HepG2 (cell line): ENCODE measurements around the gene TBC1D20. TPM values are rescaled to one million over a fixed set of nuclear protein-coding genes. Genes with fewer than 3 reads are reported as not detected.

Experiments used
- ARNTL ChIP-seq: sonication (generic); formaldehyde crosslinking; IDR thresholded peaks from 2 replicates; pipeline ENCODE4 v1.4.0; 2020; ENCODE audit warnings: mild to moderate bottlenecking, missing genetic modification reagents
- CREB3 ChIP-seq: sonication (generic); formaldehyde crosslinking; IDR thresholded peaks from 2 replicates; pipeline ENCODE4 v1.5.0; 2020; ENCODE audit warnings: missing genetic modification reagents
- IKZF4 ChIP-seq: sonication (generic); formaldehyde crosslinking; IDR thresholded peaks from 2 replicates; pipeline ENCODE4 v1.5.1; 2020; ENCODE audit warnings: borderline replicate concordance, mild to moderate bottlenecking, low read depth, missing genetic modification reagents; ENCODE audit errors: not compliant biosample characterization
- MED13 ChIP-seq: sonication (generic); formaldehyde crosslinking; IDR thresholded peaks from 2 replicates; pipeline ENCODE4 v1.5.0; 2020; ENCODE audit warnings: missing genetic modification reagents
- MYC ChIP-seq: sonication (generic); formaldehyde crosslinking; IDR thresholded peaks from 2 replicates; pipeline ENCODE4 v1.9.0; 2021; ENCODE audit warnings: missing genetic modification reagents, borderline replicate concordance
- PAF1 ChIP-seq: IDR thresholded peaks from 2 replicates; pipeline ENCODE4 v1.6.1; 2016; ENCODE audit warnings: missing genetic modification reagents, missing compliant biosample characterization
- PBX2 ChIP-seq: IDR thresholded peaks from 2 replicates; pipeline ENCODE4 v1.6.1; 2016; ENCODE audit warnings: control low read depth
- RBM22 ChIP-seq: fragments of 200-400 bp; formaldehyde crosslinking; optimal IDR thresholded peaks from 2 replicates; pipeline ENCODE3; 2017; ENCODE audit warnings: mild to moderate bottlenecking, low read length, moderate library complexity
- SALL1 ChIP-seq: sonication (generic); formaldehyde crosslinking; IDR thresholded peaks from 2 replicates; pipeline ENCODE4 v1.8.0; 2022; ENCODE audit warnings: mild to moderate bottlenecking, missing genetic modification reagents
- SIX1 ChIP-seq: sonication (generic); formaldehyde crosslinking; IDR thresholded peaks from 2 replicates; pipeline ENCODE4 v1.4.0; 2020; ENCODE audit warnings: missing genetic modification reagents, borderline replicate concordance
- SP5 ChIP-seq: IDR thresholded peaks from 2 replicates; pipeline ENCODE4 v1.6.1; 2016; ENCODE audit warnings: low read depth, borderline replicate concordance
- THAP8 ChIP-seq: sonication (generic); formaldehyde crosslinking; IDR thresholded peaks from 2 replicates; pipeline ENCODE4 v1.5.1; 2020; ENCODE audit warnings: missing genetic modification reagents, mild to moderate bottlenecking, borderline replicate concordance
- UBTF ChIP-seq: sonication (generic); formaldehyde crosslinking; IDR thresholded peaks from 2 replicates; pipeline ENCODE4 v1.4.0; 2020; ENCODE audit warnings: mild to moderate bottlenecking, missing genetic modification reagents
- ZBTB49 ChIP-seq: sonication (generic); formaldehyde crosslinking; IDR thresholded peaks from 2 replicates; pipeline ENCODE4 v1.4.0; 2020; ENCODE audit warnings: missing genetic modification reagents, borderline replicate concordance
- ZC3H4 ChIP-seq: sonication (generic); formaldehyde crosslinking; IDR thresholded peaks from 2 replicates; pipeline ENCODE4 v1.4.0; 2020; ENCODE audit warnings: missing genetic modification reagents, borderline replicate concordance
- ZNF121 ChIP-seq: sonication (generic); formaldehyde crosslinking; IDR thresholded peaks from 2 replicates; pipeline ENCODE4 v1.5.0; 2020; ENCODE audit warnings: mild to moderate bottlenecking, missing genetic modification reagents
- ZNF160 ChIP-seq: sonication (generic); formaldehyde crosslinking; IDR thresholded peaks from 2 replicates; pipeline ENCODE4 v1.8.0; 2022; ENCODE audit warnings: mild to moderate bottlenecking, inconsistent platforms, missing genetic modification reagents
- ZNF20 ChIP-seq: sonication (generic); formaldehyde crosslinking; IDR thresholded peaks from 2 replicates; pipeline ENCODE4 v1.4.0; 2020; ENCODE audit warnings: mild to moderate bottlenecking, moderate library complexity, missing genetic modification reagents
- ZNF326 ChIP-seq: sonication (generic); formaldehyde crosslinking; IDR thresholded peaks from 2 replicates; pipeline ENCODE4 v1.4.0; 2020; ENCODE audit warnings: missing genetic modification reagents, borderline replicate concordance
- ZNF615 ChIP-seq: sonication (generic); formaldehyde crosslinking; IDR thresholded peaks from 2 replicates; pipeline ENCODE4 v1.5.0; 2020; ENCODE audit warnings: mild to moderate bottlenecking, missing genetic modification reagents, borderline replicate concordance
- ZNF737 ChIP-seq: sonication (generic); formaldehyde crosslinking; IDR thresholded peaks from 2 replicates; pipeline ENCODE4 v1.5.0; 2020; ENCODE audit warnings: missing genetic modification reagents, mild to moderate bottlenecking, borderline replicate concordance
- ZNF747 ChIP-seq: sonication (generic); formaldehyde crosslinking; IDR thresholded peaks from 2 replicates; pipeline ENCODE4 v1.8.1; 2023; ENCODE audit warnings: missing genetic modification reagents, mild to moderate bottlenecking, borderline replicate concordance
- ZNF766 ChIP-seq: sonication (generic); formaldehyde crosslinking; IDR thresholded peaks from 2 replicates; pipeline ENCODE4 v1.5.0; 2020; ENCODE audit warnings: missing genetic modification reagents, borderline replicate concordance
- ZNF792 ChIP-seq: IDR thresholded peaks from 2 replicates; pipeline ENCODE4 v1.6.1; 2016
- polyA plus RNA-seq, 8 experiments: library from polyadenylated mRNA; depleted of rRNA in 3 of 8; stranded (reverse) in 7 of 8; unstranded in 1 of 8; fragments of >200 nt; fragmentation: Illumina TruSeq in 4 of 8; extraction: Trizol in 4 of 8; gene quantifications; 2 replicates each; pipeline versions ENCODE4 v1.2.1 to v1.2.3, GENCODE V29; 2011 to 2016; ENCODE audit warnings: low read depth in 4 of 8, missing spikeins in 1 of 8, mixed read lengths in 1 of 8; ENCODE audit not compliant: insufficient read depth in 1 of 8
- total RNA-seq, 5 experiments: library from RNA; depleted of rRNA; stranded (reverse); fragments of >200 nt; fragmentation: Illumina TruSeq; extraction: Trizol; gene quantifications; 2 replicates each; pipeline ENCODE4 v1.2.3, GENCODE V29; 2016; ENCODE audit warnings: low read depth in 1 of 5

The TBC1D20 gene
- total and polyA plus RNA-seq, 2 of the 13 experiments (the other 11 are each of a cell fraction or from before 2014, with no cell fraction given): 36.6 to 47.1 TPM

- TF ChIP-seq SALL1 (CRISPR knock-in tag): peak; percentile 34; the same call in 1 of the 2 replicates
- TF ChIP-seq ZNF160: no peak
- peak; percentile 78; the same call in 1 of the 2 replicates for TF ChIP-seq ZNF747 (CRISPR knock-in tag)
- no peak for TF ChIP-seq IKZF4 (CRISPR knock-in tag)
- no peak for TF ChIP-seq ZNF766 (CRISPR knock-in tag)
- no peak for TF ChIP-seq ARNTL (CRISPR knock-in tag)
- no peak for TF ChIP-seq SP5 (CRISPR knock-in tag)
- 0 out of 2 replicates have a peak, but pooled peaks have one; percentile 26 for TF ChIP-seq MYC (CRISPR knock-in tag)
- no peak for TF ChIP-seq ZNF326 (CRISPR knock-in tag)
- no peak for TF ChIP-seq SIX1 (CRISPR knock-in tag)
- no peak for TF ChIP-seq ZNF737
- TF ChIP-seq UBTF: no peak
- TF ChIP-seq ZC3H4 (CRISPR knock-in tag): no peak
- TF ChIP-seq CREB3 (CRISPR knock-in tag): no peak
- TF ChIP-seq ZNF121: peak; percentile 96
- TF ChIP-seq THAP8 (CRISPR knock-in tag): no peak
- TF ChIP-seq RBM22: no peak
- no peak for TF ChIP-seq PBX2 (CRISPR knock-in tag)
- no peak for TF ChIP-seq ZNF792 (CRISPR knock-in tag)
- TF ChIP-seq ZBTB49: no peak
- no peak for TF ChIP-seq ZNF20 (CRISPR knock-in tag)
- TF ChIP-seq ZNF615 (CRISPR knock-in tag): no peak
- TF ChIP-seq MED13: 0 out of 2 replicates have a peak, but pooled peaks have one; percentile 41
- no peak; the same call in 1 of the 2 replicates for TF ChIP-seq PAF1
Observed at GRCh38 chr20:402496-402885, 59.8 kb downstream of the TBC1D20 start (continued).
